HG03432 (cell line): Measurements from ENCODE around the gene INPP5D.
A peak's percentile ranks its signal among the peaks of the same experiment; 100 is the strongest.
"Not testable (repeated sequence)": the region's sequence is repeated elsewhere in the genome, so short reads cannot be mapped to it uniquely, and the experiment has no call there.

Experiments
- ATAC-seq: cut with Tn5 transposase; IDR thresholded peaks from one replicate; pipeline ENCODE4 v1.9.1; 2021; ENCODE audit warnings: mild to moderate bottlenecking, moderate library complexity; ENCODE audit not compliant: unreplicated experiment

The INPP5D gene

GRCh38 chr2:233200790-233201189 lies 140.6 kb downstream of the INPP5D start:
- ATAC-seq: not testable (repeated sequence)

- ATAC-seq: no peak
These were observed 141.3 kb downstream of the INPP5D start for GRCh38 chr2:233201258-233202013.

GRCh38 chr2:233202531-233202944 lies 142.4 kb downstream of the INPP5D start:
- no peak for ATAC-seq

GRCh38 chr2:233203060-233203459 lies 142.9 kb downstream of the INPP5D start:
- ATAC-seq: no peak

- no peak for ATAC-seq
These were observed 144.3 kb downstream of the INPP5D start for GRCh38 chr2:233204286-233204936.

- no peak for ATAC-seq
These were observed 148.4 kb downstream of the INPP5D start for GRCh38 chr2:233208382-233209116.

GRCh38 chr2:233209117-233209532 lies 149.0 kb downstream of the INPP5D start:
- ATAC-seq: no peak

- ATAC-seq: no peak
These were observed 149.5 kb downstream of the INPP5D start for GRCh38 chr2:233209533-233210171.

GRCh38 chr2:233210281-233210680 lies 150.1 kb downstream of the INPP5D start:
- ATAC-seq: no peak

- ATAC-seq: no peak
These were observed 150.9 kb downstream of the INPP5D start for GRCh38 chr2:233210843-233211547.

GRCh38 chr2:233211548-233211895 lies 151.4 kb downstream of the INPP5D start:
- ATAC-seq: no peak

GRCh38 chr2:233213011-233213410 lies 152.9 kb downstream of the INPP5D start:
- no peak for ATAC-seq

GRCh38 chr2:233213975-233214374 lies 153.8 kb downstream of the INPP5D start:
- no peak for ATAC-seq

GRCh38 chr2:233217892-233218377 lies 157.8 kb downstream of the INPP5D start:
- ATAC-seq: no peak

- no peak for ATAC-seq
These were observed 158.7 kb downstream of the INPP5D start for GRCh38 chr2:233218836-233219235.

- no peak for ATAC-seq
These were observed 159.7 kb downstream of the INPP5D start for GRCh38 chr2:233219848-233220247.

GRCh38 chr2:233221378-233222063 lies 161.4 kb downstream of the INPP5D start:
- ATAC-seq: no peak

- peak; percentile 85 for ATAC-seq
These were observed 163.1 kb downstream of the INPP5D start for GRCh38 chr2:233223059-233223894.
